GM12874 (cell line): Measurements from ENCODE around the gene HKDC1.

Experiments used
- CTCF ChIP-seq: IDR thresholded peaks from 2 replicates; pipeline ENCODE4 v1.5.1; 2011; ENCODE audit warnings: low read depth, mild to moderate bottlenecking, control low read depth, low read length, moderate library complexity; ENCODE audit not compliant: insufficient read depth

Gene HKDC1

DNA sequence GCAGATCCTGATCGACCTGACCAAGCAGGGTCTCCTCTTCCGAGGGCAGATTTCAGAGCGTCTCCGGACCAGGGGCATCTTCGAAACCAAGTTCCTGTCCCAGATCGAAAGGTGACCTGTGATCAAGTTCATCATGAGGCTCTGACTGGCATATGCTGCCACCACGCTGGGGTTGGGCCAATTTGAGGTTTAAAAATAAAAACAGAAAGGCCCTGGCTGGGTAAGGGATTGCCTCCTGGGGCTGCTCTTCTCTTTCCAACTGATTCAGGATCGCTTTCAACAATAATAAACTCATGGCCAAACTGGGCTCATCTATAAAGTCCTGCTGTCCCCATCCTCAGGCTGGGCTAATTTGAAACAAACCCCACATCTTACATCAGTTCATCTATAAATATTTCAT is 41.1 kb downstream of the HKDC1 start:
- no peak for TF ChIP-seq CTCF

DNA sequence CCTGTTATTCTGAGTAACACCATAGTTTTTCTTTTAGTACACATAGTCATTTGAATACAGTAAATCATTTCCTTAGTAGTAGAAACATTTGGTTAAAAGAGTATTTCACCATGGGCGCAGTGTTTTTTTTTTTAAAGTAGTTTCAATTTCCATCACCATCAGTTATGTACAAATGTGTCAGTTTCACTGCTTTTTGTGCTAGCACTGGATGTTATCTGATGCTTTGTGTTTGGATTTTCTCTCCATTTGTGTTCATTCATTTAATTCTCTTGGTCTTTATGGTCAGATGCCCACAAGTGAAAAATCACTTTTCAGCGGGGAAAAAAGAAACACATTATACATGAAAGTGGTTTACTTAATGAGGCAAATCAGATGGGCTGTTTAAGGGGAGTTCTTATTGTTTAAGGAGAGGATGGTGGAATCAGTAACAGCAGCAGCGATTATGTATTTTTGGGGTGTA is 42.2 kb downstream of the HKDC1 start:
- TF ChIP-seq CTCF: no peak

- TF ChIP-seq CTCF: no peak
Measured at GRCh38 chr10:69265521-69265920, 45.4 kb downstream of the HKDC1 start.

- no peak for TF ChIP-seq CTCF
Measured at GRCh38 chr10:69268761-69269416, 48.8 kb downstream of the HKDC1 start.

GRCh38 chr10:69269761-69270160 is 49.6 kb downstream of the HKDC1 start:
- no peak for TF ChIP-seq CTCF

DNA sequence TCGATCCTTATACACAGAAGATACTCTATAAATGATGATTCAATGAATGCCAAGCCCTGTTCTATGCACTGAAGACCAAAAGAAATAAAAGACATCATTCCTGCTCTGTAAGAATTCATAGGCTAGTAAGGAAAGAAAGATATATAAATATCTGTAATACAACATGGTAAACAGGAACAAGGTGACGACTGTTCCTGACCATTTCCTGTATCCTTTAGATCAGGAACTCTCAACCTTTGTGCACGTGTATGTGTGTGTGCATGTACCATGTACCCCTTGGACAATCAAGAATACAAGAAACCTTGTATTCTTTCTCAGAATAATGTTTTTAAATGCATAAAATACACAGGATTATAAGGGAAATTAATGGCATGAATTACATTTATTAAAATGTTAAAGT is 50.9 kb downstream of the HKDC1 start:
- no peak for TF ChIP-seq CTCF

DNA sequence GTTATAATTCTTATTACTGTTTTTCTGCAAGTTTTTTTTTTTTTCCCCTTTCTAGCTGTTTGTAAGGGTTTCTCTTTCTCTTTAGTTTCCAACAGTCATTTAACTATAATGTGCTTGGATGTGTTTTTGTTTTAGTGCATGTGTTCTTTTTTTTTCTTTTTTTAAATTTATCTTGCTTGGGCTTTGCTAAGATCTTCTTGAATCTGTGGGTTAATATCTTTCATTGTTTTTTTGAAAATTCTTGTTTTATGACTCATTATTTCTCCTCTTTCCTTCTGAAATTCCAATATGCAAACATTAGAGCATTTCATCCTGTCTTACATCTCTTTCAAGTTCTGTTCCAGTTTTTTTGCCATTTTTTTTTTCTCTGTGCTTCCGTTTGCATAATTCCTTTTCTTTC is 52.5 kb downstream of the HKDC1 start:
- TF ChIP-seq CTCF: no peak
